PC-9 (cell line): ENCODE data around the gene WNK1. TPM values are rescaled to one million over a fixed set of nuclear protein-coding genes. Genes with fewer than 3 reads are reported as not detected.
"Not testable (repeated sequence)": the region's sequence is repeated elsewhere in the genome, so short reads cannot be mapped to it uniquely, and the experiment has no call there.

Experiments used
- BruUV-seq: library from RNA; stranded (reverse); fragments of 400-500 nt; replicated peaks from 2 replicates; lab custom pipeline; 2021; lab: Mats Ljungman, UMichigan
- CTCF ChIA-PET: fragments of 300-600 bp; sonication (Branson Sonifier 250); formaldehyde crosslinking; loops from one replicate; lab custom pipeline; 2022; ENCODE audit warnings: antibody characterized with exemption; lab: Charles Lee
- POLR2A ChIA-PET: fragments of 300-600 bp; sonication (Branson Sonifier 250); formaldehyde crosslinking; loops from one replicate; lab custom pipeline; 2022; ENCODE audit warnings: antibody characterized with exemption; ENCODE audit not compliant: unreplicated experiment; lab: Charles Lee
- DNase-seq, 2 experiments: peaks; one replicate each; pipeline versions ENCODE4 v3.0.0 to v3.0.0-alpha.2; 2015 to 2022; ENCODE audit warnings: mixed read lengths in 1 of 2
- H2AFZ ChIP-seq: fragments of 200-600 bp; sonication (generic); 2 replicates; pipeline ENCODE4 v1.8.1; 2017; ENCODE audit warnings: antibody characterized with exemption
- H3F3A ChIP-seq: fragments of 200-600 bp; sonication (generic); 2 replicates; pipeline ENCODE4 v1.8.1; 2017; ENCODE audit warnings: antibody characterized with exemption, mild to moderate bottlenecking, low read depth; ENCODE audit not compliant: insufficient read depth
- H3K27ac ChIP-seq: fragments of 200-600 bp; sonication (generic); 2 replicates; pipeline ENCODE4 v1.6.1; 2016; ENCODE audit warnings: mixed run types
- H3K27me3 ChIP-seq: fragments of 200-600 bp; sonication (generic); 2 replicates; pipeline ENCODE4 v1.6.1; 2016; ENCODE audit warnings: low read depth, mixed run types; ENCODE audit not compliant: insufficient read depth
- H3K36me3 ChIP-seq: fragments of 200-600 bp; sonication (generic); 2 replicates; pipeline ENCODE4 v1.6.1; 2016; ENCODE audit warnings: low read depth, mixed run types
- H3K4me1 ChIP-seq: fragments of 200-600 bp; sonication (generic); replicated peaks from 2 replicates; pipeline ENCODE4 v1.6.1; 2016; ENCODE audit warnings: mixed run types; ENCODE audit not compliant: insufficient read depth
- H3K4me2 ChIP-seq: fragments of 200-600 bp; sonication (generic); 2 replicates; pipeline ENCODE4 v1.6.1; 2017; ENCODE audit warnings: mixed run types
- H3K4me3 ChIP-seq: fragments of 200-600 bp; sonication (generic); 2 replicates; pipeline ENCODE4 v1.6.1; 2016; ENCODE audit warnings: mixed run types
- H3K79me2 ChIP-seq: fragments of 200-600 bp; sonication (generic); 2 replicates; pipeline ENCODE4 v1.6.1; 2017; ENCODE audit warnings: low read depth, mixed run types
- H3K9me2 ChIP-seq: fragments of 200-600 bp; sonication (generic); 2 replicates; pipeline ENCODE4 v1.8.1; 2017; ENCODE audit warnings: mild to moderate bottlenecking; ENCODE audit not compliant: insufficient read depth
- H3K9me3 ChIP-seq: fragments of 200-600 bp; sonication (generic); 2 replicates; pipeline ENCODE4 v1.8.1; 2016; ENCODE audit warnings: low read depth; ENCODE audit not compliant: insufficient read depth
- H4K20me1 ChIP-seq: fragments of 200-600 bp; sonication (generic); 2 replicates; pipeline ENCODE4 v1.8.1; 2017; ENCODE audit not compliant: insufficient read depth
- EZH2 ChIP-seq: fragments of 200-600 bp; sonication (generic); IDR thresholded peaks from 2 replicates; pipeline ENCODE4 v1.8.0; 2017; ENCODE audit warnings: antibody characterized with exemption, low read depth
- intact Hi-C: fragments of 100-400 bp; cut with micrococcal nuclease; formaldehyde crosslinking; loops from one replicate; pipeline ENCODE4 v1.10.0; 2022; ENCODE audit not compliant: unreplicated experiment
- total RNA-seq: library from RNA; stranded (reverse); gene quantifications from 2 replicates; pipeline ENCODE4 v1.2.3, GENCODE V29; 2021
- TF ChIP-seq, protein P1 (sequence below): fragments of 200-600 bp; sonication (generic); conservative IDR thresholded peaks from 2 replicates; pipeline ENCODE4 v1.6.1; 2017; ENCODE audit warnings: mixed run types, antibody characterized with exemption, mild to moderate bottlenecking, moderate library complexity

WNK1 gene
- total RNA-seq, 1 experiment from 2014 or later, result 142 TPM

DNA sequence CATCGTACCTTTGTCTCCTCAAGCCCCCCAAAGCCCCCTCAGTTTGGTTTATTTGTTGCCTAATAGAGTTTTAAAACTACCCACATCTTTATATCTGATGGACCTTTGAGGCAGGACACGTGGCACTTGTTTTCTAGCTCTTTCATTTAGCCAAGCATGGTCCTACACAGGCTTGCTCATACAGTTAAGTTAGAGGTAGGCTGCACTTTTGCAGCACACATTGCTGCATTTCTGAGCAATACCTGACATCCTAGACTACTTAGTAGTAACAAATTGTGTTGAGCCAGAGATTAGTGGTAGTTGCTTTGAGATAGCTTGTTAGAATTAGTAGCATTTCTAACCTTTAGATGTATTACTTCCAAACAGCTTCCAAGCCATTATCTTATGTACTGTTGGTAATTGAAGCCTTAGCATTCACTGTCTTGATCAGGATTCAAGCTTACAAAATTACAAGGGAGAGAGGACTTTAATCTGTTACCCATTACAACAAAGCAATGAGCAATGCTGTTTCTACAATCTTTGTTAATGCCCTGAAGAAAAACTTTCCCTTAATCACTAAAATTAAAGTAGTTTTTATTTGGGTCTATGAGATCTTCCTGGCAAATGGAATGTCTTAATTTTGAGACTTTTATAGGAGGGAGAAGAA, 96.6 kb downstream of the WNK1 start:
- CTCF ChIA-PET, result no interaction called here
- H3K4me1 ChIP-seq, result peaks cover 17% of the 10 kb centered on the region
- POLR2A ChIA-PET, result no interaction called here
- no peak overlapping the region for H2AFZ ChIP-seq
- no peaks in the 10 kb centered on the region for H3K27me3 ChIP-seq
- no peaks in the 10 kb centered on the region for H3K36me3 ChIP-seq
- peaks cover 25% of the 10 kb centered on the region for H4K20me1 ChIP-seq
- BruUV-seq, result no TSS peak
- TF ChIP-seq, protein P1, sequence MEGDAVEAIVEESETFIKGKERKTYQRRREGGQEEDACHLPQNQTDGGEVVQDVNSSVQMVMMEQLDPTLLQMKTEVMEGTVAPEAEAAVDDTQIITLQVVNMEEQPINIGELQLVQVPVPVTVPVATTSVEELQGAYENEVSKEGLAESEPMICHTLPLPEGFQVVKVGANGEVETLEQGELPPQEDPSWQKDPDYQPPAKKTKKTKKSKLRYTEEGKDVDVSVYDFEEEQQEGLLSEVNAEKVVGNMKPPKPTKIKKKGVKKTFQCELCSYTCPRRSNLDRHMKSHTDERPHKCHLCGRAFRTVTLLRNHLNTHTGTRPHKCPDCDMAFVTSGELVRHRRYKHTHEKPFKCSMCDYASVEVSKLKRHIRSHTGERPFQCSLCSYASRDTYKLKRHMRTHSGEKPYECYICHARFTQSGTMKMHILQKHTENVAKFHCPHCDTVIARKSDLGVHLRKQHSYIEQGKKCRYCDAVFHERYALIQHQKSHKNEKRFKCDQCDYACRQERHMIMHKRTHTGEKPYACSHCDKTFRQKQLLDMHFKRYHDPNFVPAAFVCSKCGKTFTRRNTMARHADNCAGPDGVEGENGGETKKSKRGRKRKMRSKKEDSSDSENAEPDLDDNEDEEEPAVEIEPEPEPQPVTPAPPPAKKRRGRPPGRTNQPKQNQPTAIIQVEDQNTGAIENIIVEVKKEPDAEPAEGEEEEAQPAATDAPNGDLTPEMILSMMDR, result no peak
- intact Hi-C loops, result no loop called here
- H3K9me2 ChIP-seq, result 0 out of 2 replicates have a peak, but pooled peaks cover 2% of the 10 kb centered on the region
- H3F3A ChIP-seq, result peaks cover 16% of the 10 kb centered on the region; the same call in 1 of the 2 replicates
- peak overlapping the region; percentile 21; the same call in 1 of the 2 replicates for H3K27ac ChIP-seq
- H3K4me2 ChIP-seq, result no peak overlapping the region
- no peak for DNase-seq
- H3K9me3 ChIP-seq, result no peaks in the 10 kb centered on the region
- peaks cover 52% of the 10 kb centered on the region for H3K79me2 ChIP-seq
- H3K4me3 ChIP-seq, result no peak overlapping the region

DNA sequence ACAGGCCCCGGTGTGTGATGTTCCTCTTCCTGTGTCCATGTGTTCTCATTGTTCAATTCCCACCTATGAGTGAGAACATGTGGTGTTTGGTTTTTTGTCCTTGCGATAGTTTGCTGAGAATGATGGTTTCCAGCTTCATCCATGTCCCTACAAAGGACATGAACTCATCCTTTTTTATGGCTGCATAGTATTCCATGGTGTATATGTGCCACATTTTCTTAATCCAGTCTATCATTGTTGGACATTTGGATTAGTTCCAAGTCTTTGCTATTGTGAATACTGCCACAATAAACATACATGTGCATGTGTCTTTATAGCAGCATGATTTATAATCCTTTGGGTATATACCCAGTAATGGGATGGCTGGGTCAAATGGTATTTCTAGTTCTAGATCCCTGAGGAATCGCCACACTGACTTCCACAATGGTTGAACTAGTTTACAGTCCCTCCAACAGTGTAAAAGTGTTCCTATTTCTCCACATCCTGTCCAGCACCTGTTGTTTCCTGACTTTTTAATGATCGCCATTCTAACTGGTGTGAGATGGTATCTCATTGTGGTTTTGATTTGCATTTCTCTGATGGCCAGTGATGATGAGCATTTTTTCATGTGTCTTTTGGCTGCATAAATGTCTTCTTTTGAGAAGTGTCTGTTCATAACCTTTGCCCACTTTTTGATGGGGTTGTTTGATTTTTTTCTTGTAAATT, 97.5 kb downstream of the WNK1 start:
- H2AFZ ChIP-seq, H3K4me3 ChIP-seq, DNase-seq, H3K27ac ChIP-seq, H3K36me3 ChIP-seq, BruUV-seq, H3K9me3 ChIP-seq, H3K4me2 ChIP-seq, POLR2A ChIA-PET, H3K27me3 ChIP-seq, CTCF ChIA-PET, H3K9me2 ChIP-seq: not testable (repeated sequence)
- Histone ChIP-seq H3K79me2 (peaks cover 53% of the 10 kb centered on the region), H3F3A (peaks cover 16% of the 10 kb centered on the region; the same call in 1 of the 2 replicates), H4K20me1 (peaks cover 22% of the 10 kb centered on the region), H3K4me1 (peaks cover 17% of the 10 kb centered on the region)
- intact Hi-C loops, result loop anchor here (5.0 kb wide), 1 partner anchor 467 kb away; no protein-coding TSS in a partner anchor

DNA sequence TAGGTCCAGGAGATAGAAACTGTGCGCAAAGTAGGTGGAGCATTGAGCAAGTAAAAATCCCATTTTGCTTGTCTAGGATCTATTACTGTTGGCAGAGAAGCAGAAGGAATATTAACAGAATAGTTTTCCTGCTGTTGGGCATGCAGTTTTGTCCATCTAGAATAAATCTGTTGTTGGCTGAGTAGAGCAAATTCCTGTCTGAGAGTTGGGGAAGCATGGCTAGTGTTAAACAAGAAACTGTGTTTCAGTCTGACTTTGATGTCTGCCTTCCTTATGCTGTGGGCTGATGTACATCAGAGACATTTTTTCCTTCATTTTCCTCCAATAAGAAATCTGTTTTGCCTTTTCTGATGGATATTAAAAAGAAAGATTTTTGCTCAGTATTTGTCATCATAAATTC, 99.0 kb downstream of the WNK1 start:
- H3K27me3 ChIP-seq, result no peaks in the 10 kb centered on the region
- H4K20me1 ChIP-seq, result peaks cover 16% of the 10 kb centered on the region
- 0 out of 2 replicates have a peak, but pooled peaks cover 2% of the 10 kb centered on the region for H3K9me2 ChIP-seq
- peaks cover 53% of the 10 kb centered on the region for H3K79me2 ChIP-seq
- peaks cover 17% of the 10 kb centered on the region for H3K4me1 ChIP-seq
- ChIA-PET POLR2A (interaction anchor here (0.6 kb wide), 1 partner anchor 96 kb away, joined by 3 read pairs; no protein-coding TSS in a partner anchor), CTCF (no interaction called here)
- BruUV-seq, result no TSS peak
- no peaks in the 10 kb centered on the region for H3K9me3 ChIP-seq
- H3K27ac ChIP-seq, result peak overlapping the region; percentile 18
- H3K4me2 ChIP-seq, result peak overlapping the region; percentile 25; the same call in 1 of the 2 replicates
- H2AFZ ChIP-seq, result no peak overlapping the region
- no peaks in the 10 kb centered on the region for H3K36me3 ChIP-seq
- H3F3A ChIP-seq, result peaks cover 16% of the 10 kb centered on the region; the same call in 1 of the 2 replicates
- no peak for DNase-seq
- TF ChIP-seq, protein P1, result no peak
- TF ChIP-seq EZH2, result no peak
- intact Hi-C loops, result loop anchor here (5.0 kb wide), 1 partner anchor 466 kb away; no protein-coding TSS in a partner anchor
- no peak overlapping the region for H3K4me3 ChIP-seq
